Esophagus muscularis mucosa (tissue), 4 donors: Measurements from ENCODE around the gene MKRN2. TPM values are rescaled to one million over a fixed set of nuclear protein-coding genes. Genes with fewer than 3 reads are reported as not detected.

Experiments
- DNase-seq: peaks from one replicate; pipeline ENCODE4 v3.0.0-alpha.2; 2017; ENCODE audit errors: extremely low spot score
- H3K27ac ChIP-seq, 4 donors: fragments of 200-600 bp; sonication (generic); replicated peaks in 1 of 4; 1 replicate in 3 of 4; 2 replicates in 1 of 4; pipeline ENCODE4 v1.5.1; 2016 to 2019; ENCODE audit warnings: mild to moderate bottlenecking in 1 of 4
- H3K27me3 ChIP-seq, 4 donors: fragments of 200-600 bp; sonication (generic); one replicate each; pipeline versions ENCODE4 v1.5.1 to v1.6.0; 2016 to 2019
- H3K36me3 ChIP-seq, 4 donors: fragments of 200-600 bp; sonication (generic); one replicate each; pipeline ENCODE4 v1.5.1; 2016 to 2019
- H3K4me1 ChIP-seq, 4 donors: fragments of 200-600 bp; sonication (generic); one replicate each; pipeline ENCODE4 v1.5.1; 2016 to 2019
- H3K4me3 ChIP-seq, 4 donors: fragments of 200-600 bp; sonication (generic); 1 replicate in 2 of 4; 2 replicates in 2 of 4; pipeline ENCODE4 v1.5.1; 2016 to 2019; ENCODE audit warnings: mild to moderate bottlenecking in 4 of 4, moderate library complexity in 1 of 4
- H3K9me3 ChIP-seq, 4 donors: fragments of 200-600 bp; sonication (generic); 1 replicate in 3 of 4; 2 replicates in 1 of 4; pipeline ENCODE4 v1.5.1; 2016 to 2019
- EP300 ChIP-seq: sonication (generic); formaldehyde crosslinking; IDR thresholded peaks from one replicate; pipeline ENCODE4 v1.6.1; 2017; ENCODE audit warnings: antibody characterized with exemption
- POLR2A ChIP-seq: fragments of 450-650 bp; IDR thresholded peaks from one replicate; pipeline ENCODE4 v1.6.1; 2017; ENCODE audit warnings: antibody characterized with exemption, moderate library complexity, mild to moderate bottlenecking, low read depth
- POLR2AphosphoS5 ChIP-seq, 2 donors: sonication (generic); formaldehyde crosslinking; IDR thresholded peaks; one replicate each; pipeline ENCODE4 v1.6.1; 2017; ENCODE audit warnings: antibody characterized with exemption in 2 of 2
- WGBS: methylation state at CpG from one replicate; pipeline ENCODE4 v1.1.5; 2018; 5-methylcytosine and 5-hydroxymethylcytosine counted together
- intact Hi-C: fragments of 100-400 bp; cut with DNase I; formaldehyde crosslinking; loops from one replicate; pipeline ENCODE4 v1.15.1; 2023
- total RNA-seq, 4 donors: library from RNA; depleted of rRNA; stranded (reverse); fragments of >200 nt; gene quantifications; one replicate each; pipeline versions ENCODE4 v1.1.0 to v1.2.1, GENCODE V29; 2016
- TF ChIP-seq, protein P1 (sequence below), 3 experiments: fragments of 200-600 bp in 2 of 3; fragments of 450-650 bp in 1 of 3; sonication (generic) in 2 of 3; IDR thresholded peaks; one replicate each; pipeline ENCODE4 v1.5.1; 2017 to 2019; ENCODE audit warnings: antibody characterized with exemption in 3 of 3, mild to moderate bottlenecking in 2 of 3, moderate library complexity in 1 of 3

Gene MKRN2
- total RNA-seq, 4 donors from 2014 or later, result 29.5 to 55.1 (median 38.0) TPM

DNA sequence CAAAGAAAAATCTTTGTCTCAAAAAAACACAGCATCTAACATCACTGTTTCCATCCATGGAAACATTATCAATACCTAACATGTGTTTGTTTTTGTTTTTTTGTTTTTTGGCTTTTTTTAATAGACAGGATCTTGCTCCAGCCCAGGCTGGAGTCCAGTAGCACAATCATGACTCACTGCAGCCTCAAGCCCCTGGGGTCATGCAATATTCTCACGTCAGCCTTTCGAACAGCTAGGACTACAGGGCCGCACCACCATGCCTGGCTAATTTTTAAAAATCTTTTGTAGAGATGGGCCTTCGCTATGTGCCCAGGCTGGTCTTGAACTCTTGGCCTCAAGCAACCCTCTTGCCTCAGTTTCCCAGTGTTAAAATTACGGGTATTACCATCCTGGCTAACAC lies 54.2 kb downstream of the MKRN2 start:
- TF ChIP-seq, protein P1, sequence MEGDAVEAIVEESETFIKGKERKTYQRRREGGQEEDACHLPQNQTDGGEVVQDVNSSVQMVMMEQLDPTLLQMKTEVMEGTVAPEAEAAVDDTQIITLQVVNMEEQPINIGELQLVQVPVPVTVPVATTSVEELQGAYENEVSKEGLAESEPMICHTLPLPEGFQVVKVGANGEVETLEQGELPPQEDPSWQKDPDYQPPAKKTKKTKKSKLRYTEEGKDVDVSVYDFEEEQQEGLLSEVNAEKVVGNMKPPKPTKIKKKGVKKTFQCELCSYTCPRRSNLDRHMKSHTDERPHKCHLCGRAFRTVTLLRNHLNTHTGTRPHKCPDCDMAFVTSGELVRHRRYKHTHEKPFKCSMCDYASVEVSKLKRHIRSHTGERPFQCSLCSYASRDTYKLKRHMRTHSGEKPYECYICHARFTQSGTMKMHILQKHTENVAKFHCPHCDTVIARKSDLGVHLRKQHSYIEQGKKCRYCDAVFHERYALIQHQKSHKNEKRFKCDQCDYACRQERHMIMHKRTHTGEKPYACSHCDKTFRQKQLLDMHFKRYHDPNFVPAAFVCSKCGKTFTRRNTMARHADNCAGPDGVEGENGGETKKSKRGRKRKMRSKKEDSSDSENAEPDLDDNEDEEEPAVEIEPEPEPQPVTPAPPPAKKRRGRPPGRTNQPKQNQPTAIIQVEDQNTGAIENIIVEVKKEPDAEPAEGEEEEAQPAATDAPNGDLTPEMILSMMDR (IDR thresholded peaks at IDR 0.05), result no peak
- TF ChIP-seq POLR2A, result no peak
- TF ChIP-seq EP300, result no peak
- no peak for TF ChIP-seq POLR2AphosphoS5 (IDR thresholded peaks at IDR 0.05)
- H3K4me3 ChIP-seq, result no peak overlapping the region
- WGBS, result 74% methylated on average over 5 of the region's 5 CpGs
- peaks cover 0 to 21% (median 2%) of the 10 kb centered on the region in 4 donors for H3K4me1 ChIP-seq
- H3K27me3 ChIP-seq, result no peaks in the 10 kb centered on the region
- intact Hi-C loops, result no loop called here
- no peaks in the 10 kb centered on the region for H3K9me3 ChIP-seq
- no peak overlapping the region for H3K27ac ChIP-seq
- H3K36me3 ChIP-seq, result peaks cover 31 to 78% (median 50%) of the 10 kb centered on the region in 4 donors
- DNase-seq, result no peak

DNA sequence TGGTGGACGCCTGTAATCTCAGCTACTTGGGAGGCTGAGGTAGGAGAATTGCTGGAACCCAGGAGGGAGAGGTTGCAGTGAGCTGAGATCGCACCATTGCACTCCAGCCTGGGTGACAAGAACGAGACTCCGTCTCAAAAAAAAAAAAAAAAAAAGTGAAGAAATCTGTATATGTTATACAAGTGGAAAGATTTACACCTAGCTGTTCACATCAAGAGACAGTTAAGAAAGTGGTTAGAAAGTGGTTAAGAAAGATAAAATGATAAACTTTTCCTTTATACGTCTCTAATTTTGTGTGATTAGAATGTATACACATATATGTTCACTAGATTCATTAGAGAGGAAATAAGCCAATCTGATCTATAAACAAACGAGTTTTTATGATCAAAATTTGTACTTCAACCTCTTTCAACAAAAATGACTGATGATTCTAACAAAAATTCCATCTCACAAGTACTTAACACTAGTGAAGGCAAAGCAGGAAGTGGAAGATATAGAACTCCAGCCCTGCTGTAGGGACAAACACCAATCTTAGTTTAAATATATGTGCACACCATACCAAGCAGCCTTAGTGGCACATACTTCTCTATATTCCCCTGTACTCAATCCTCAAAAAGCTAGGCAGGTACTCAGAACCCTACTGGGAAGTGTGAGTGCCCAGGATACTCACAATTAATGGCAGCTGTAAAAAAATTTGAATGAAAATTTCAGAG lies 55.8 kb downstream of the MKRN2 start:
- no peak for DNase-seq
- WGBS, result 80% methylated on average over 6 of the region's 6 CpGs
- peaks cover 0 to 21% (median 2%) of the 10 kb centered on the region in 4 donors for H3K4me1 ChIP-seq
- peaks cover 22 to 78% (median 48%) of the 10 kb centered on the region in 4 donors for H3K36me3 ChIP-seq
- H3K27ac ChIP-seq, result no peak overlapping the region
- H3K9me3 ChIP-seq, result no peaks in the 10 kb centered on the region
- no peaks in the 10 kb centered on the region for H3K27me3 ChIP-seq
- no peak overlapping the region for H3K4me3 ChIP-seq
- TF ChIP-seq POLR2AphosphoS5 (IDR thresholded peaks at IDR 0.05), result no peak
- TF ChIP-seq POLR2A, result no peak
- TF ChIP-seq, protein P1 (IDR thresholded peaks at IDR 0.05), result no peak
- no peak for TF ChIP-seq EP300
- intact Hi-C loops, result no loop called here

DNA sequence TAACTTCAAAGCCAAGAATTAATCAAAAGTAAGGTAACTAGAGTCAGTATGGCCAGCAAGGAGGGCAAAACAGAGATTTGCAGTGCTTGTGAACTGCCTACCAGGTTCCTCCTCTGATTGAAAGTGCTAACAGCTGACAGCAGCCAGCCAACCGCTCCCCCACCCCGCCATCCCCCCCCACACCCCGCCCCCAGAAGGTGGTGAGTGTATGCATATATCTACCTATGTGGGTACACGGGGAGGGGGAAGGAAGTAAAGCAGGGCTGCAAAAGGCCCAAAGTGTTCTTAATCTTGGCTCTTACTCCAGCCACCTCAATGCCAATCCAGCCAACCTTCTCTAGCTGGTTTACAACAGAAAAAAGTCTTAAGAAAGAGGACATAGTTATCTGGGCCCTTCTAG lies 56.4 kb downstream of the MKRN2 start:
- TF ChIP-seq EP300 (no peak), POLR2A (no peak), POLR2AphosphoS5 (IDR thresholded peaks at IDR 0.05) (no peak)
- TF ChIP-seq, protein P1 (IDR thresholded peaks at IDR 0.05), result no peak
- peaks cover 0 to 21% (median 2%) of the 10 kb centered on the region in 4 donors for H3K4me1 ChIP-seq
- H3K27me3 ChIP-seq, result no peaks in the 10 kb centered on the region
- H3K27ac ChIP-seq, result no peak overlapping the region
- H3K4me3 ChIP-seq, result no peak overlapping the region
- intact Hi-C loops, result no loop called here
- H3K36me3 ChIP-seq, result peaks cover 17 to 78% (median 48%) of the 10 kb centered on the region in 4 donors
- H3K9me3 ChIP-seq, result no peaks in the 10 kb centered on the region
- WGBS, result 82% methylated on average over 3 of the region's 4 CpGs
- no peak for DNase-seq

DNA sequence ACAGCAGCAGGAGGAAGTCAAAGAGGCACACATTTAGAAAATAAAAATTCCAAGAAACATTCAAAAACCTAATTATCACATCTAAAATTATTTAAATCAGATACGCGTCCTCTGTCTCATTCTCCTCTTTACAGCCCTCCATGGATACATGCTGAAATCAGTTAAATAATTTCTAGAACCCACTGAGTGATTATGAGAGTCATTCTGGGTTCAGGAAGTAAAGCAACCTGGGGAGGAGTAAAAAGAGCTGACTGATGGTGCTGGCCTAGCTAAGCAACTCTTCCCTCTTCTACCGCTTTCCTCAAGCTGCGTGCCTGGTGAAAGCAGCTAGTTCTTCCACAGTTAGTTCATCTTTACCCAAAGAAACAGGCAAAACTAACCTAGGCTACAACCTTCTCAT lies 58.4 kb downstream of the MKRN2 start:
- 95% methylated on average over 4 of the region's 4 CpGs for WGBS
- no peak for DNase-seq
- TF ChIP-seq POLR2A (no peak), EP300 (no peak), POLR2AphosphoS5 (IDR thresholded peaks at IDR 0.05) (no peak)
- TF ChIP-seq, protein P1 (IDR thresholded peaks at IDR 0.05), result no peak
- Histone ChIP-seq H3K9me3 (no peaks in the 10 kb centered on the region), H3K4me3 (no peak overlapping the region), H3K36me3 (peaks cover 8 to 73% (median 41%) of the 10 kb centered on the region in 4 donors), H3K27me3 (no peaks in the 10 kb centered on the region), H3K27ac (no peak overlapping the region), H3K4me1 (peaks cover under 1 to 25% (median 3%) of the 10 kb centered on the region in 4 donors)
- intact Hi-C loops, result no loop called here
